HG03139 (cell line): ENCODE data around the gene PIEZO1.
A peak's percentile ranks its signal among the peaks of the same experiment; 100 is the strongest.

Experiments
- ATAC-seq: cut with Tn5 transposase; IDR thresholded peaks from one replicate; pipeline ENCODE4 v1.9.1; 2021; ENCODE audit not compliant: unreplicated experiment

Gene PIEZO1

DNA sequence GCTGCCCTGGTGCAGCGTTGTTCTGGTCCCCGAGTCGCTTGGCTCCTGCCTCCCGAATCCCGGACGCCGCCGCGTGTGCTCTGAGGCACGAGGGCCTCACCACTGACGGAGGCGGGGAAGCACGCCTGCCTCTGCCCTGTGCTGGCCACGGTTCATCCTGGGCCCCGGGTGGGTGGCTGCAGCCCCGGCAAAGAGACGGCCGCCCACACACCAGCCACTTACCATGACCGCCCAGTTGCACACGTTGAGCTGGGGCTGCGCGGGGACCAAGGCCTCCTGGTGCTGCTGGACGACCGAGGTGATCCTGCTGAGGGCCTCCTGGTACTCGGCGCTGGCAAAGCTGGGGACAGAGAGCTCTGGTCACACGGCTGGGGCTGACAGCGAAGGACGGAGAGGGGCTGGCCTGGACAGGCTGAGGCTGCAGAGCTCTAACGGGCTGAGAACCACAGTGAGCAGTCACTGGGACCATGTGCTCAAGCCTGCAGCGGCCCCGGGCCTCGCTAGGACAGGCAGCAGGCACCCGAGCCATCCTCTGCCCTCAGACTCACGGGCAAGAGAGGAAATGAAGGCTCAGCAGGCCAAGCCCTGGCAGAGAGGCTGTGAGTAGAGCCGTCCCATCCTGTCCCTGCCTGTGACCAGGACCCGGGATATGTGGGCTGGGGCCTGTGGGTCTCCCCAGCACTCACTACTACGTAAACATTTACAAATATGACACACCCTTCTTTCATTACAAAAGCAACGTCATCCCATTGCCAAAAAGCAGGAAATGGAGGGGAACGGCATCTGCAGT lies 33.0 kb upstream of the PIEZO1 start:
- no peak for ATAC-seq

DNA sequence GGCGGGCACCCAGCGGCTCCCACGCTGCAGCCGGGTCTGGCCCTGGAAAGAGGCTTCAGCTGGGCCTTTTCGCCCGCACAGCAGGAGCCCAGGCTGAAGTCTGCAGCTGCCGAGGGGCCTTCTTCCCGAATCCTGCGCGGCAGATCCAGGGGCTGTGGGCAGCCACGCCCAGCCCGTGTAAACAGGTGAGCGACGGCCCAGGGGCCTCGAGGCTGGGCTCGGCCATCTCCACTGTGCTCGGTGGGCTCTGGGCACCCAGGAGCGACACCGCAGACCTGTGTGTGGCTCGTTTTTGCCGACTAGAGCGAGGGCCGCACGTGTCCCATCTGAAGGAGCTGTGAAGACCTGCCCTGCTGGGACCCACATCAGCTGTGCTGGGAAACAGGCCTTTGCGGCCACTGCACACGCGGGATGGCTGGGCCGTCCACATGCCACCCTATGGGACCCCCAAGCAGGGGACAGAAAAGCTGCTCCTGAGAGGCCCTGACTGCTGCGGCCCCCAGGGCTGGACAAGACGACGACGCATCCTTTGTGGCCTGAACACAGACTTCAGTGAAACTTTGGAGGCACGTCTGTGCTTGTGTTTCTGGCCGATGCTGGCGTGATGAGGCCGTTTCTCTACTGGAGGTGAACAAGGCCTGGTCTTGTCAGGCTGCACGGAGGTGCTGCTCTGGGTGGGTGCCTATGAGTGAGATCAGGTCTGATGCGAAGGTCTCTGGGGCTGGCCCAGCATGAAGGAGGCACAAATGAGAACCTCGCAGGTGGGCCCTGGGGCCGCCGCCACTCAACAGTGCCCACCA lies 31.9 kb upstream of the PIEZO1 start:
- no peak for ATAC-seq

DNA sequence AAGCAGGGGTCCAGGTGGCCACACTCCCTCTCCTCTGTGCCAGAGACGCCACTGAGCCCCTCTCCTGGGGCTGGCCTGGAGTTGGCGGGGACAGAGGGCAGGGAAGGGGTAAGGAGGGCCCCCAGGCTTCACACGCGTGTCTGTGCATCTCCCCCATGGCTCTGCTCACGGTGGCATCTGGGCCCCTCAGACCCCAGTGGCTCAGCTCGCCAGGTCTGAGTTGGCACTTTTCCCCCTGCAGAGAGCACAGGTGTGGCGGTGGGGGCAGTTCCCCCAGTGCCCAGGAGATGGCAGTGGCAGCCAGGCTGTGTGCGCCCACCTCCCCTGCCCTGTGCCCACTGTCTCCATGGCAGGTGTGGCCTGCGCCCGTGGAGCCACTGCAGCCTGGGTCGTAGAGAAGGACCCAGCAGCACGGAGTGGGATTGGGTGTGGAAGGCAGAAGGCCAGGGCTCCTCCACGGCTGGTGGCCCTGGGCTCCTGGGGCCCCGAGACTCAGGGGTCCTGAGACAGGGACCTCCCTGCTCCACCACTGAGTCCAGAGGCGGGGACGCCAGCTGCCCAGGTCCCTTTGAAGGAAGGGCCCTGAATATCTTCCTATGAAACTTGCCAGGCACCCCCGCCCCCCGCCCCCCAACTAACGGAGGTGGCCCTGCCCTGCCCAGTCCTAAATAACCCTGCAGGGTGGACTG lies 31.0 kb upstream of the PIEZO1 start:
- no peak for ATAC-seq

DNA sequence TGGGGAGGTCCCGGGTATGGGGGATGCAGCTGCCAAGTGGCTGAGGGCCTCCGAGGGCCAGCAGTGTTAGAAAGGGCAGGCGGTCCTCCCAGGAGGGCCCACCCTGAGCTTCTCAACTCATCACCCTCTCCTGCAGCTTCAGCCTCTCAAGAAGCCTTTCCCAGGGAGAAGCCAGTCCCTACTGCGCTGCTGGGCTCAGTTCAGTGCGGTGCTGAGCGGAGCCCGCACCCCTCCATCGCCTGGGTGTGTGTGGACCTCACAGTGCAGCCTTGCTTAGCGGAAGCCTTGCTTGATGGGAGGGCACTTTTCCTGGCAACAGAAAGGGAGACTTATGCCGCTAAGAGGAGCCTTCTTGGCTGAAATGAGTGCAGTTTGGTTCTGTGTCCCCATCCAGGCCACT lies 30.2 kb upstream of the PIEZO1 start:
- ATAC-seq: no peak

DNA sequence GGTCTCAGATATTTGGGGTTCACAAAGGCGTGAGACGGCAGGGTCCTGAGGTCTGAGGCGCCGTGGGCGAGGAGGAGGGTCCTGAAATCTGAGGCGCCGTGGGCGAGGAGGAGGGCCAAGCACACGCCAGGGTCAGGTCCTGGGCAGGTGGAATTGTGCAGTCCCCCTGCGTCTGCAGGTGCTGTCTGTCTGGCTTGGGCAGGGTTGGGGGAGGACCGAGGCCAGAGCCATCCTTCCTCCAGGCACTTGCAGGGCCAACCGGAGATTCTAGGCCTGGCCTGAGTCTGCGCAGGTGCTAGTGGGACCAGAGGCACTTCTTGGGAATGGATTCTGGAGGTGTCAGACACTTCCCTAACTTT lies 29.1 kb upstream of the PIEZO1 start:
- ATAC-seq: no peak

DNA sequence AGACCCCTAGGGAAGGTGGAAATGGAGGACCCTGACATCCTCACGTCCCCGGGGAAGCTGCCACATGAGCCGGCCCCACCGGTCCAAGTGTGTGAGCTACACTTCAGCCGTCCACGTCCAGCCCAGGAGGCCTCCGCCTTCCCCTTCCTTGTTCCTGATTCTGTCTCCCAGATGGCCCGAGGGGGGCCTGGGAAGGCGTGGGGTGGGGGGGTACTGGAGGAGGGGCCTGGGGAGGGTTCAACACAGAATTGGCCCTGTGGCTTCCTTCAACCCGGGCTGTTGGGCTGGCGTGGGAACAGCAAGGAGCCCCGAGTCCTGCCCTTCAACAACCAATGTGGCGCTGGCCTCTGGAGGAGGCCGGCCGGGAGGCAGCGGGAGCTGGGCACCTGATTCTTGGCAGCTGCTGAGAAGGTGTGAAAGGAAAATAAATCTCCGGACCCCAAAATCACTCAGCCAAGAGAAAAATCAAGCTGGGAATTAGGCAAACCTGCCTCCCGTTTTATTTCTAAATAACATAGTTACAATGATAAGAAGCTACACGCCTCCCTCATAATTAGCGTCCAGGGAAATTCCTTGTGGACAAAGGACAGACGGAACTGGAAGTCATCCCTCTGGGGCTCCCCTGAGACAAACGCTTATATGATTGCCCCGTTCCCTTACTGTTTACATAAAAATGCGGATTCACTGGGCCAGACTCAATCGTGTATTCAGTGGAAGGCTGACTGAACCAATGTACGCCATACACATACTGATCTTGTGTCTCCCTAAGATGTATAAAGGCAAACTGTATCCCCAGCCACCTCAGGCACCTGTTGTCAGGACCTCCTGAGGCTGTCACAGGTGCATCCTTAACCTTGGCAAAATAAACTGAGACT lies 28.5 kb upstream of the PIEZO1 start:
- ATAC-seq: no peak

DNA sequence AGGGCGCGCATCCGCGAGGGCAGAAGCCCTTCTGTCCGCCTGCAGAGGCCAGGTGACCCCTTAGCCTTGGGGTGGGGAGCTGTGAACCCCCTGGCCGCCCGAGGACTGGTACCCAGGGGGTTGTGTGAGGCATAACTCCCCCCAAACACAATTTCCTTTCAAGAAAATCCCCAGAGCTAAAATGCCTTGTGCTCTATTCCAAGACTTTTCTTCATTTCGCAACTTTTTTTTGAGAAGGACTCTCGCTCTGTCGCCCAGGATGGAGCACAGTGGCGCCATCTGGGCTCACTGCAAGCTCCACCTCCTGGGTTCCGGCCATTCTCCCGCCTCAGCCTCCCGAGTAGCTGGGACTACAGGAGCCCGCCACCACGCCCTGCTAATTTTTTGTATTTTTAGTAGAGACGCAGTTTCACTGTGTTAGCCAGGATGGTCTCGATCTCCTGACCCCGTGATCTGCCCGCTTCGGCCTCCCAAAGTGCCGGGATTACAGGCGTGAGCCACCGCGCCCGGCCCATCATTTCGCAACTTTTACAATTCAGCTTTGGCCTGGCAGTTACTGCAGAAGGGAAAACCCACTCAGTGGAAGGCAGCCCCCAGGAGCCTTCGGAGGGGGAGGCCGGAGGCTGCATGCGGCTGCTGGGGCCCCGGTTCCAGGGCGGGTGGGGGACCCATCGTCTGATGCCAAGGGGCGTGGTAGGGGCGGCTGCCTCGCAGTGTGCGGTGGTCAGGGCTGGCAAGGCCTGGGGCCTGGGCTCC lies 27.7 kb upstream of the PIEZO1 start:
- ATAC-seq: no peak

DNA sequence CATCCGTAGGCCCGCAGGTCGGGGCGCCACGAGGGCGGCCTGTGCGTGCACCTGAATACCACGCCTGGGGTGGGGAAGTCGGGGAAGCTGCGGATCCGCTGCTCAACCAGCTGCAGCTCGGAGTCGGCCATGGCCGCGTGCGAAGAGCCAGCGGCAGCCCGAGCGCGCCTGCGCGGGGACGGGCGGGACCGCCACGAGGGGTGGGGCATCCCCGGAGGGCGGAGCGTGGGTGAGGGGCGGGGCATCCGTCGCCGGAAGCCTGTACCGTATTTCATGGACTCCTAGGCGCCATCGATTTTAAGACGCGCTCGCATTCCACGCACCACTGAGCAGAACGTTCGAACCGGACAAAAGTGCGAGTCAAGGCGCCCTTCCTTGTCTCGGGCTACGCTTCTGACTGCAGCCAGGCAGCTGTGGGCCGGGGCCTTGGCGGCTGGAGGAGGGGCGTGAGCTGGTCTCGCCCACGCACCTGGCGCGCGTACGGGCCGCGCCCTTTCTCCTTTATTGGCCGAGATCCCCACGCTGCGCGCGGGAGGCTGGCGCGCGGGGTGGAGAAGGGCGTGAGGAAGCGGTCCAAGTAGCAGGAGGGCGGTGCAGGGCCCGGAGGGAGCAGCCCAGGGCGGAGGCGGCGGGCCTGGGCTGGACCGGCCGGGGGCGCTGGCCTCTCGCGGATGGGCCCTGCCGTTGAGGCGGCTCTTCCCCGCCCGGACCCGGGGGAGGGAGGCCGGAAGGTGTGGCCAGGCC lies 26.9 kb upstream of the PIEZO1 start, which contains the start of gene APRT:
Gene APRT (minus strand): TSS at position 160 of the 744 bp plus-strand sequence. CDS start 29 bp downstream, at position 131.
- ATAC-seq: peak; percentile 68

DNA sequence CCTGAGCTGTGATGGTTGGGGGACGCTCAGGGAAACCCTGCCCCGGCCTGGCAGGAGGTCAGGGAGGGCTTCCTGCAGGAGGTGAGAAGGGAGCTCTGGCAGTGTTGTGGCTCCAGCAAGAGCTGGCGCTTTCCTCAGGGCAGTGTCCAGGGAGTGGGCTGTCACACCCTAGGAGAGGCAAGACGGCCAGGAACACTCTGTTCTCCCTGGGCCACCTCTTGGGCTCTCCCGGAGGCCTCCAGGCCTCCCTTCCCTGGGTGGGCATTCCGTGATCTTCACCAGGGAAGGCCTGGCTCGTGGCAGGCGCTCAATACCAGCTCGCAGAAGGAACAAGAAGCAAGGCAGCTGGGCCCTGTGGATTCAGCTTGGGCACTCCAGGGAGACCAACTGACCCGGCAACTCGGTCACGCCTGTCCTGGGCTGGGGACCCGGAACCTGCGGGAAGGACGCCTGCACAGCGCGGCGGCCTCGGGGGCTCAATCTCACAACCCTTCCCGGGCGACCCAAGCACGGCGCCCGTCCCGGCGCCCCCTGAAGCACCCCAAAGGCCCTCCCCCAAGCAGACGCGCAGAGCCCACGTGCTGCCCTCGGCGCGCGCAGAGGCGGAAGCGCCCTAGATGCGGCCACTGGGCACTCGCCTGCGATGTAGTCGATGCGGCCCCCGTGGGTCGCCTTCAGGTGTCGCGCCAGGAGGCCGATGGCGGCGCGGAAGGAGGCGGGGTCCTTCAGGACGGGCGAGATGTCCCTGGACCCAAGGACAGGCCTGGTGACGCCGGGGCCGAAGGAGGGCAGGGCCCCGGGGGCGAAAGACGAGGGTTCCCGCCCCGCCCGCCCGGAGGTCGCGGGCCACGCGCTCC lies 26.1 kb upstream of the PIEZO1 start:
- ATAC-seq: peak; percentile 40

DNA sequence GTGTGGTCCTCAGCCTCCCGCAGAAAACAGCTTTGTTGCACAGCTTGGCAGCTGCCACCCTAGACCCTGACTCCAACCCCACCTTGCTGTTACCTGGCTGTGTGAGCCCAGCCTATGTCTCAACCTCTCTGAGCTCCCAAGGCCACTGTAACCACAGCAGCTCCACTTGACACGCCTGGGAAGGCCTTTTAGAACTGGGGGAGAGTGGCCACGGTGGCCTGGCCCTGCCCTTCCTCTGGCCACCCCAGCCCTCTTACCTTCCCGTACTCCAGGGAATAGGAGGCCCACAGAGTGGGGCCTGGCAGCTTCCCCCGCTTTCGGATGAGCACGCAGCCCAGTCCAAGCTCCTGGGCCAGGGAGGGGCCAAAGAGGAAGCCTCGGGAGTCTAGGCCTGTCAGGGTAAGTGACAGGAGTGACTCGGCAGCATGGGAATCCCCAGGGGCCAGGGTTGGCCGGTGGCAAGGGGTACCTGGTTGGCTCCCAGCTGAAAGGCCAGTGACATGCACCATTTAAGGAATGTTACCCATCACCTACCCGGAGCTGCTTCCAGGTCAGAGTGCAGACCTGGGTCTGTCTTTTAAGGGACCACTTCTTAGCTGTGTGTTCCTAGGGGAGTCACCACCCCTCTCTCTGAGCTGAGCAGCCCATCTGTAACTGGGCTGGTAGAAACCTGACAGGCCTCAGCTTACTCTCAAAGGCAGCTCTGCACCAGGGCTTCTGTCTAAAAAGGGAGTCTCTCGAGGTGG lies 25.3 kb upstream of the PIEZO1 start:
- no peak for ATAC-seq

DNA sequence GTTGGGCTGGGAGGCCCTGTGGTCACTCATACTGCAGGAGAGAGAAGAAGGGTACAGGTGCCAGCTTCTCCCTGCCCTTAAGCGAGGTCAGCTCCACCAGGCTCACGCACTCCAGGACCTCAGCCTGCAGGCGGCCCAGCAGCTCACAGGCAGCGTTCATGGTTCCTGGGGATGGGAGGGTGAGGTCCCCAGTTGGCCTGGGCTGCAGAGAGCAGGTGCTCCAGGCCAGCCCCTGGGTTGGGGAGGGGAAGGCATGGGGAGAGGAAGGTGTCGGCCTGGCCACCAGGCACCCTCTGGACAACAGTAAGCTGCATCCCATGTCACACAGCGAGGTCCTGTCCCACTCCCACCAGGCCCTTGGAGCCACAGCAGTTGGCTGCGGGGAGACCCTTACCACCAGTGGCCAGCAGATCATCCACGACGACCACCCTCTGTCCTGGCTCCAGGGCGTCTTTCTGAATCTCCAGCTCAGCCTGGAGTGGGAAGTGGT lies 24.7 kb upstream of the PIEZO1 start:
- ATAC-seq: no peak

DNA sequence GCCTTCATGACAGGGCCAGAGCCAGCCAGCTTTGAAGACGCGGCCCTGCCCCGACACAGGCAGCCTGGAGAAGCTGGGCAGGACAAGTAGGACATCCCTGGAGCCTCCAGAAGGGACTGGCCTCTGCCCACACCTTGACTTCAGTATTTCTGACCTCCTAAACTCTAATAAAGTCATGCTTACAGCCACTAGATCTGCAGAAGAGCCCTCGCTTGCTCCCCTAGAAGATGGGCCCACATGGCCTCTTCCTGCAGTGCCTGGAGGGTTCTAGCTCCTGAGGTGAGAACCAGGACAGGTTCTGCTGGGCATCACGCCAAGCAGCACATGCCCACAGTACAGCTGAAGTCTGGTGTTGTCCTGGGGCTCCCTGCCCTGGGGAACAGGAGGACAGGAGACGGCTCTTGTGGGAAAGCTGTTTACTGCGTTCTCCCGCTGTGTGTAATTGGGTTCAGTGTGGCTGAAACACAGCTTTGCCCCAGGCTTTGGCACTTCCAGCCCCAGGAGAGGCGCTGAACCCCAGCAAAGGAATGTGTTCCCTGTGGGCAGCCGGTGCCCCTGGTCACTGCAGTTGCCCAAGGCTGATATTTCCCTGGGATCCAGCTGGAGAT lies 24.2 kb upstream of the PIEZO1 start:
- no peak for ATAC-seq

DNA sequence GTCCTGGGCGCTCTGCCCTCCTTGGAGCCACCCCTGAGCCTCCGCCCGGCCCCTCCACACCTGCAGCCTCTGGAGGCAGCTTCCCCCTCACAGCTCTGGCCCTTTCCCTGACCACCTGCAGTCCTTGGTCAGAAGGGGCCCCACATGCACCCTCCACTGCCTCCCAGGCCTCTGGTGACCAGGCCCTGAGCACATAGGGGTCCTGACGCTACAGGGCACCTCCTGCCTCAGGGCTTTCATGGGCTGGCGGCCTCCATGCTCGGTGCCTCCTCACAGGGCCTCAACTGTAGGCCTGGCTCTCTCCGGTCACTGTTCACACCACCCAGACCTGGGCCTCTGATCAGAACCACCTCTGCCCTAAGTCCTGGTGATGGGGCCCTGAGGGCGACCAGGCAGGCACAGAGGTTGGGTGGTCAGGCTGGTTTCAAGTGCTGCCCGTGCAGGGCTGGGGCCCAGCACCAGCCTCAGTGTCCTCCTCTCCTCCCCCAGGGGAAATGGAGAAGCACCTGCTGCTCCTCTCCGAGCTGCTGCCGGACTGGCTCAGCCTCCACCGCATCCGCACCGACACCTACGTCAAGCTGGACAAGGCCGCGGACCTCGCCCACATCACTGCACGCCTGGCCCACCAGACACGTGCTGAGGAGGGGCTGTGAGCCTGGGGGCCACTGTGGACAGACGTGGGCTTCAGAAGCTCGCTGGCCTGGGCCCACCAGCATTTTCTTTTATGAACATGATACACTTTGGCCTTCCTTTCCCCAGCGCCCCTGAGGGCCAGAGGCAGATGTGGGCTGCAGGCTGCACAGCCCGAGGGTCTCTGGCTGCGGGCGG lies 22.8 kb upstream of the PIEZO1 start:
- ATAC-seq: no peak

DNA sequence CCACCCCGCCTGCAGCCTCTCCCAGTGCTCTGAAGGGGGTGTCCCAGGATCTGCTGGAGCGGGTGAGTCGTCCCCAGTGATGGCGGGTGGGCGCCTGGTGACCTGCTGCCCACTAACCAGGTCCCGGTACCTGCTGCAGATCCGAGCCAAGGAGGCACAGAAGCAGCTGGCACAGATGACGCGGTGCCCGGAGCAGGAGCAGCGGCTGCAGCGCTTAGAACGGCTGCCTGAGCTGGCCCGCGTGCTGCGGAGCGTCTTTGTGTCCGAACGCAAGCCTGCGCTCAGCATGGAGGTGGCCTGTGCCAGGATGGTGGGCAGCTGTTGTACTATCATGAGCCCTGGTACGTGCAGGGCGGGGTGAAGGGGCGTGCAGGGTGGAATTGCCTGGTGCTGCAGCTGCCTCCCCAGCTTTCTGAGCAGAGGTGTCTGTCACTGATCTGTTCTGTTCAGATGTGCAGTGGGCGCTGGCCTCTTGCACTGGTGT lies 22.2 kb upstream of the PIEZO1 start:
- ATAC-seq: no peak

DNA sequence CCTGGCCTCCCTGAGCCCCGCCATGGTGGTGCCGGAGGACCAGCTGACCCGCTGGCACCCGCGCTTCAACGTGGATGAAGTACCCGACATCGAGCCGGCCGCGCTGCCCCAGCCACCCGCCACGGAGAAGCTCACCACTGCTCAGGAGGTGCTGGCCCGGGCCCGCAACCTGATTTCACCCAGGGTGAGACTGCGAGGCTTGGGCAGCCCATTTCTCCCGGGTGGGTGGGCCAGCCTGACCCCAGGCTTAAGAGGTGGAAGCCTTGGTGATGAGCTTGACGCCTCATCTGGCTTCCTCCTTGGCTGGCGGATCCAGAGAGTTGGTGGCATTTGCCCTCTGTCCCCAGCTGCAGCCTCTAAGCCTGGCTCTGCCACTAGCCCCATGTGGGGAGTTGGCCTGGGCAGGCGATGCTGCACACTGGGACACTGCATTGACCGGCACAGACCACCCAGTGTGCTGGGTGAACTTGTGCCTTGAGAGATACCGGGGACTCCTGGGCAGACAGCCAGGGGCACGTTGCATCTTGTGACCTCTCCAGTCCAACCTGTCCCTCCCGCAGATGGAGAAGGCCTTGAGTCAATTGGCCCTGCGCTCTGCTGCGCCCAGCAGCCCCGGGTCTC lies 21.6 kb upstream of the PIEZO1 start:
- no peak for ATAC-seq
